Peyer's patch (tissue), 4 donors: ENCODE data around the gene RNF213.

Experiments
- POLR2A ChIP-seq, 2 donors: fragments of 450-650 bp; IDR thresholded peaks; one replicate each; pipeline ENCODE4 v1.5.1; 2017; ENCODE audit warnings: antibody characterized with exemption in 2 of 2, mild to moderate bottlenecking in 2 of 2, moderate library complexity in 2 of 2
- TF ChIP-seq, protein P1 (sequence below), 6 experiments: fragments of 450-650 bp in 4 of 6; fragments of 200-600 bp in 2 of 6; sonication (generic) in 1 of 6; IDR thresholded peaks; one replicate each; pipeline ENCODE4 v1.5.1; 2017 to 2019; ENCODE audit warnings: antibody characterized with exemption in 6 of 6, mild to moderate bottlenecking in 3 of 6, moderate library complexity in 1 of 6

DNA sequence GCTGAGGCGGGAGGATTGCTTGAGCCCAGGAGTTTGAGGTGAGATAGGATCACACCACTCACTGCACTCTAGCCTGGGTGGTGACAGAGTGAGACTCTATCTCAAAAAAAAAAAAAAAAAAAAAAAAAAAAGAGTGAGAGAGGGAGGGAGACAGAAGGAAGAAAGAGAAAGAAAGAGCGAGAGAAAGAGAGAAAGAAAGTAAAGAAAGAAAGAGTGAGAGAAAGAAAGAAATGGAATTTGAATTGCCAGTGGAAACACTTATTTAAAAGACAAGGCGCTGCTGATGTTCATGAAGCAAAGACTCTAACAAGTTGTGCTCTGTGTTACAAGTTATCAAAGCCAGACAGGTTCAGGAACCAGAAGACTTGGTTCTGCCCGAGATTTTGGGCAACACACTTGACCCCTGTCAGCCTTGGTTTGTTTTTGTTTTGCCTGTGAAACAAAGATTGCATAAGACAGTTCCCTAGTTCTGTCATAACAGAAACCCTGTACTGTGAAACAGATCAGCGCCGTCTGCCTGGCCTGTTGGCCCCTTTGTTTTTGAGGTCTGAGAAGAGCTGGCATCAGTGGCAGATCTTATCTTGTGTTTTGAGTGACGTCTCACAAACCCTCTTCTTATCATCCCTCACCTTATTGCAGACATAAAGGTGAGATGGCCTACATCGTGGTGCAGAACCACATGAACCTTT lies 98.9 kb downstream of the RNF213 start:
- TF ChIP-seq, protein P1, sequence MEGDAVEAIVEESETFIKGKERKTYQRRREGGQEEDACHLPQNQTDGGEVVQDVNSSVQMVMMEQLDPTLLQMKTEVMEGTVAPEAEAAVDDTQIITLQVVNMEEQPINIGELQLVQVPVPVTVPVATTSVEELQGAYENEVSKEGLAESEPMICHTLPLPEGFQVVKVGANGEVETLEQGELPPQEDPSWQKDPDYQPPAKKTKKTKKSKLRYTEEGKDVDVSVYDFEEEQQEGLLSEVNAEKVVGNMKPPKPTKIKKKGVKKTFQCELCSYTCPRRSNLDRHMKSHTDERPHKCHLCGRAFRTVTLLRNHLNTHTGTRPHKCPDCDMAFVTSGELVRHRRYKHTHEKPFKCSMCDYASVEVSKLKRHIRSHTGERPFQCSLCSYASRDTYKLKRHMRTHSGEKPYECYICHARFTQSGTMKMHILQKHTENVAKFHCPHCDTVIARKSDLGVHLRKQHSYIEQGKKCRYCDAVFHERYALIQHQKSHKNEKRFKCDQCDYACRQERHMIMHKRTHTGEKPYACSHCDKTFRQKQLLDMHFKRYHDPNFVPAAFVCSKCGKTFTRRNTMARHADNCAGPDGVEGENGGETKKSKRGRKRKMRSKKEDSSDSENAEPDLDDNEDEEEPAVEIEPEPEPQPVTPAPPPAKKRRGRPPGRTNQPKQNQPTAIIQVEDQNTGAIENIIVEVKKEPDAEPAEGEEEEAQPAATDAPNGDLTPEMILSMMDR (IDR thresholded peaks at IDR 0.05) = no peak
- TF ChIP-seq POLR2A (IDR thresholded peaks at IDR 0.05) = no peak
